Measurements from ENCODE around the gene SGCD. TPM values are rescaled to one million over a fixed set of nuclear protein-coding genes. Genes with fewer than 3 reads are reported as not detected.

SGCD gene
- total and polyA plus RNA-seq, 2 of the 4 experiments (the other 2 are of a cell fraction), result 5.8 to 10.6 TPM

DNA sequence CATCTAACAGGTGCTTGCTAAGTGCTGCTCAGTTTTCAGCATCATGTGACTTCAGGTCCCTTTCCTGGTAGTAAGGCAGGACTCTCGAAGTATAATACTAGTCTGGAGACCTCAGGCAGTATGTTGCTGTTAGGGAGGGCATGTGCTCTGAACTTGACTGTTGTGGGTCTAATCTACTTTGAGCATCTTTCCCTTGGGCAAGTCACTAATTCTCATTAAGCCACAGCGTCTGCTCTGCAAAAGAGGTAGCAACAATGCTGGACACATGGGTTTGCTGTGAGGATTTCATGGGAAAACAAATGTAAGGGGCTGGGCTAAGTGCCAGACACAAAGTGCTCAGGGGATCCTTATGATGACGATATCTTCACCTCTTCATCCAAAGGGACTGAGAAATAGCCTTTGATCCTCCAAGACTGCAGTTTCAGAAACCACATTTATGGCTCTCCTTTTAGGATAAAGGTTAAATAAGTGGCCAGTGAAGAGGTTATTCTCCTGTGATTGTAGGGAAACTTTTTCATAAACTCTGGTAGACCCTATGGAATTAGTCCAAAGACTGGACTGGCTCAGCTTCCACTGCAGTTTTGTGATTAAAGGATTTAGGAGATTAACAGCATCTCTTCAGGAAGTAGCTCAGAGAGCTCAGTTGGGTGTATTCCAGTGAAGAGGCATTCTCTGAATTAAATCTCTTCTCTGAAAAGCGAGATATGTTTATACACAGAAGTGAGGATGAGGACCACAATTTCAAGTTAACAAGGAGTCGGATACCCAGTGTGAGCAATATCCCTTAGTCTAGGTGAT lies 216.6 kb downstream of the SGCD start:
- Histone ChIP-seq H3K14ac (replicated peaks; ENCODE audit: low read depth, low read length) (no peak overlapping the region), H4K8ac (ENCODE audit: low read depth in 2 of 2, low read length in 2 of 2) (no peak overlapping the region), H3K23ac (ENCODE audit: low read depth, low read length) (no peak overlapping the region), H4K91ac (ENCODE audit: insufficient read depth, low read depth, low read length) (no peak overlapping the region), H3K27ac (ENCODE audit: insufficient read depth, low read length) (no peak overlapping the region), H3K9me3 (ENCODE audit: control insufficient read depth, insufficient read depth, low read length) (no peaks in the 10 kb centered on the region), H3K4me1 (ENCODE audit: control insufficient read depth, insufficient read depth, low read length) (peaks cover 2% of the 10 kb centered on the region; the same call in 1 of the 2 replicates), H2BK5ac (ENCODE audit: low read depth, low read length, poor library complexity, severe bottlenecking) (no peak overlapping the region), H3K56ac (ENCODE audit: extremely low read depth, insufficient read depth, low read length) (no peak overlapping the region), H3K36me3 (ENCODE audit: control insufficient read depth, insufficient read depth, low read length) (no peaks in the 10 kb centered on the region), H3K27me3 (ENCODE audit: control insufficient read depth, insufficient read depth, low read length) (no peaks in the 10 kb centered on the region), H2BK120ac (ENCODE audit: low read depth, low read length) (no peak overlapping the region), H3K4me3 (ENCODE audit: insufficient read depth, low read depth, low read length) (no peak overlapping the region), H2BK20ac (ENCODE audit: low read depth, low read length) (no peak overlapping the region), H2AFZ (replicated peaks; ENCODE audit: low read length, poor library complexity) (no peak overlapping the region), H3K4ac (ENCODE audit: low read depth, low read length) (no peak overlapping the region), H4K5ac (ENCODE audit: low read depth, low read length) (no peak overlapping the region), H3K4me2 (ENCODE audit: low read depth, low read length) (no peak overlapping the region), H3K18ac (ENCODE audit: low read depth, low read length) (no peak overlapping the region), H3K79me1 (ENCODE audit: low read depth in 1 of 2, low read length in 2 of 2) (no peaks in the 10 kb centered on the region; a peak in 1 of 4 replicates), H2AK9ac (replicated peaks; ENCODE audit: low read depth, low read length, poor library complexity) (no peak overlapping the region), H3K9me1 (ENCODE audit: insufficient read depth, low read length) (no peaks in the 10 kb centered on the region), H2BK15ac (ENCODE audit: low read depth, low read length) (no peak overlapping the region), H2AK5ac (ENCODE audit: low read depth, low read length) (no peak overlapping the region), H3K9ac (ENCODE audit: low read depth, low read length) (no peak overlapping the region), H4K20me1 (ENCODE audit: insufficient read depth, low read length) (no peaks in the 10 kb centered on the region)
- in situ Hi-C loops (cut with MboI; ENCODE audit: low sequenced_read_pairs) (no loop called here), dilution Hi-C loops (cut with HindIII; ENCODE audit: low sequenced_read_pairs, unreplicated experiment) (no loop called here), intact Hi-C loops (cut with micrococcal nuclease) (no loop called here)
- ChIA-PET CTCF (interaction anchor here (1.6 kb wide), 1 partner anchor 12 kb away, joined by 4 read pairs; no protein-coding TSS in a partner anchor), POLR2A (ENCODE audit: unreplicated experiment) (no interaction called here)
- BruUV-seq (replicated peaks), result no TSS peak
- no peak for DNase-seq
- no CpG with 5 or more reads among the region's 5 CpGs for WGBS, 2 experiments (ENCODE audit: extremely low coverage in 2 of 2, insufficient read length in 1 of 2)
- no peak for ATAC-seq (ENCODE audit: low read depth)
- TF ChIP-seq RCOR1 (IDR thresholded peaks at IDR 0.05; ENCODE audit: insufficient replicate concordance, low read length), result no peak
- TF ChIP-seq, protein P1, sequence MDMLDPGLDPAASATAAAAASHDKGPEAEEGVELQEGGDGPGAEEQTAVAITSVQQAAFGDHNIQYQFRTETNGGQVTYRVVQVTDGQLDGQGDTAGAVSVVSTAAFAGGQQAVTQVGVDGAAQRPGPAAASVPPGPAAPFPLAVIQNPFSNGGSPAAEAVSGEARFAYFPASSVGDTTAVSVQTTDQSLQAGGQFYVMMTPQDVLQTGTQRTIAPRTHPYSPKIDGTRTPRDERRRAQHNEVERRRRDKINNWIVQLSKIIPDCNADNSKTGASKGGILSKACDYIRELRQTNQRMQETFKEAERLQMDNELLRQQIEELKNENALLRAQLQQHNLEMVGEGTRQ (IDR thresholded peaks at IDR 0.05; ENCODE audit: low read depth, low read length), result no peak
- no peak for TF ChIP-seq MAZ (IDR thresholded peaks at IDR 0.05; ENCODE audit: borderline replicate concordance, low read depth, low read length)
- no peak for TF ChIP-seq CEBPB (IDR thresholded peaks at IDR 0.05; ENCODE audit: low read depth, low read length)
- no peak for TF ChIP-seq ELK1 (IDR thresholded peaks at IDR 0.05; ENCODE audit: borderline replicate concordance, low read depth, low read length)
- no peak for TF ChIP-seq POLR2A (IDR thresholded peaks at IDR 0.05; ENCODE audit: low read depth, low read length)
- TF ChIP-seq, protein P2, sequence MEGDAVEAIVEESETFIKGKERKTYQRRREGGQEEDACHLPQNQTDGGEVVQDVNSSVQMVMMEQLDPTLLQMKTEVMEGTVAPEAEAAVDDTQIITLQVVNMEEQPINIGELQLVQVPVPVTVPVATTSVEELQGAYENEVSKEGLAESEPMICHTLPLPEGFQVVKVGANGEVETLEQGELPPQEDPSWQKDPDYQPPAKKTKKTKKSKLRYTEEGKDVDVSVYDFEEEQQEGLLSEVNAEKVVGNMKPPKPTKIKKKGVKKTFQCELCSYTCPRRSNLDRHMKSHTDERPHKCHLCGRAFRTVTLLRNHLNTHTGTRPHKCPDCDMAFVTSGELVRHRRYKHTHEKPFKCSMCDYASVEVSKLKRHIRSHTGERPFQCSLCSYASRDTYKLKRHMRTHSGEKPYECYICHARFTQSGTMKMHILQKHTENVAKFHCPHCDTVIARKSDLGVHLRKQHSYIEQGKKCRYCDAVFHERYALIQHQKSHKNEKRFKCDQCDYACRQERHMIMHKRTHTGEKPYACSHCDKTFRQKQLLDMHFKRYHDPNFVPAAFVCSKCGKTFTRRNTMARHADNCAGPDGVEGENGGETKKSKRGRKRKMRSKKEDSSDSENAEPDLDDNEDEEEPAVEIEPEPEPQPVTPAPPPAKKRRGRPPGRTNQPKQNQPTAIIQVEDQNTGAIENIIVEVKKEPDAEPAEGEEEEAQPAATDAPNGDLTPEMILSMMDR (conservative IDR thresholded peaks at IDR 0.05; ENCODE audit: low read depth, low read length), result no peak
- no peak for TF ChIP-seq RAD21 (IDR thresholded peaks at IDR 0.05; ENCODE audit: low read length)
- TF ChIP-seq MXI1 (IDR thresholded peaks at IDR 0.05; ENCODE audit: borderline replicate concordance, low read depth, low read length), result no peak
- no peak for TF ChIP-seq RFX5 (IDR thresholded peaks at IDR 0.05; ENCODE audit: low read depth, low read length)
- TF ChIP-seq SMC3 (IDR thresholded peaks at IDR 0.05; ENCODE audit: low read depth, low read length), result no peak

All from IMR-90 (cell line).